DMS79 (cell line): ENCODE measurements around the gene ATF7.

Experiments used
- DNase-seq: peaks from one replicate; lab custom pipeline; 2025; lab: John Stamatoyannopoulos, UW

Gene ATF7

GRCh38 chr12:53500142-53500775, 125.9 kb downstream of the ATF7 start:
- DNase-seq, result no peak

DNA sequence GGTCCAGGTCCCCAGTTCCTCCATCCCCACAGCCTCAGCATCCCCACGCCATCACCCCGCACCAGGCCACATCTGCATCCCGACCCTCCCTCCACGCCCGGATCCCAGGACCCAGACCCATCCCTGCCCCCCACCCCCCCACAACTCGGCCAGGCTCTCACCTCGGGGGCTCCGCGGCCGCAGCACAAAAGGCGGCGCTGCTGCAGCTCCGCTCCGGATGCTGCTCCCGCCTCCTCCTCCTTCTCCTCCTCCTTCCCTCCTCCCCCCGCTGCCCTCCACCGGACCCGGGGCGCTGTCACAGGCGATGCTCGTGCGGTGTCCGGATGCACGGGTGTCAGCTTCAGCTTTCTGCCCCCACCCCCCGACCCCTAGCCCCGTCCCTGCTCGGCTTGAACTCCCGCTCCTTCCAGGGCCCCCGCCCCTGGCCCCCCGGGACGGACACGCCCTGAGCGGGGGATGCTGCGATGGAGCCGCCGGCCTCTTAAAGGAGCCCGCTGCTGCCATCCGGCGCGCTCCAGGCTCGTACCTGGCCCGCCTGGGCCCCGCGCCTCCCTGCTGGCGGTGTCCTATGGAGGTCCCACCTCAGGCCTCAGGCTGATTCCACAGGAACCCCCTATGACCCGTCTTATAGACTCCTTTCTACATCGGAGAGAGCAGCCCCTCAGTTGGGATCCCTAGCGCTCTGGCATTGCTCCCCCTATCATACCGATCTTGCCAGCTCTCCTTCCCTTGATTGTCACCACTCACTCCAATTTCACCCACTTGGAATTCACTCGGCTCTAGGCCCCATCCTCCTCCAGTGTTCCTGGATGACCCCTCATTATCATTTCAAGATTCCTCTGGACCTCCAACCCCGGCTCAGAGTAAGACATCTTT, 126.7 kb downstream of the ATF7 start, which contains the start of gene MAP3K12:
MAP3K12 (minus strand) TSS at position 193 of the 876 bp plus-strand sequence. CDS start 12,067 bp downstream, outside the sequence.
- no peak for DNase-seq

DNA sequence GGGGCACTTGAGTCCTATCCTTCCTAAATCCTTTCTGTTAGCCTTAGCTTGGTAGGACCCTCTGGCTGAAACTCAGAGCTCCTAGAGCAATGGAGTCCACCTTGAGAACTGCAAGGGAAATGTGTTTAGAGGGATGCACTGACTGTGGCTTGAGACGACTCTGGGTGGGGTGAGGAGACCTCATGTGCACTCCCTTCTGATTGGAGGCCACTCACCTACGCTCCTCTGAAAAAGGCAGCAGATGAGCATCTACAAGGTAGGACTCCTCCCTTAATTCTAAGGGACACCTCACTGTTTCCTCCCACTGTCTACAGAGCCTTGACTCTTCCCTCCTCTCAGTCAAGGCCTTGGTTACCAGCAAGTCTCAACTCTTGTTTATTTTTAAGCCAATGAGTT, 127.9 kb downstream of the ATF7 start:
- no peak for DNase-seq

GRCh38 chr12:53497461-53497860, 128.7 kb downstream of the ATF7 start:
- no peak for DNase-seq

DNA sequence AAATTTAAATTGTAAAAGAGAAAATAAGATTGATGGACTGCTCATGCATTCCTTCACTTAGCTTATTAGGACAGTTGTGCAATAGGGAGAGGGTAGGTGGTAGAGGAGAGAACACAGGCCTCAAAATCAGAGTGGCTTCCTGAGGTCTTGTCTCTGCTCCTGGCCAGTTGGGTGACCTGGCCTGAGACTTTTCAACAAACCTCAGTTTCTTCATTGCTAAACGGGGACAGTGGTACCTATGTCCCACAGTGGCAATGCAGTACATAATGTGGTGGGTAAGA, 129.5 kb downstream of the ATF7 start:
- no peak for DNase-seq

DNA sequence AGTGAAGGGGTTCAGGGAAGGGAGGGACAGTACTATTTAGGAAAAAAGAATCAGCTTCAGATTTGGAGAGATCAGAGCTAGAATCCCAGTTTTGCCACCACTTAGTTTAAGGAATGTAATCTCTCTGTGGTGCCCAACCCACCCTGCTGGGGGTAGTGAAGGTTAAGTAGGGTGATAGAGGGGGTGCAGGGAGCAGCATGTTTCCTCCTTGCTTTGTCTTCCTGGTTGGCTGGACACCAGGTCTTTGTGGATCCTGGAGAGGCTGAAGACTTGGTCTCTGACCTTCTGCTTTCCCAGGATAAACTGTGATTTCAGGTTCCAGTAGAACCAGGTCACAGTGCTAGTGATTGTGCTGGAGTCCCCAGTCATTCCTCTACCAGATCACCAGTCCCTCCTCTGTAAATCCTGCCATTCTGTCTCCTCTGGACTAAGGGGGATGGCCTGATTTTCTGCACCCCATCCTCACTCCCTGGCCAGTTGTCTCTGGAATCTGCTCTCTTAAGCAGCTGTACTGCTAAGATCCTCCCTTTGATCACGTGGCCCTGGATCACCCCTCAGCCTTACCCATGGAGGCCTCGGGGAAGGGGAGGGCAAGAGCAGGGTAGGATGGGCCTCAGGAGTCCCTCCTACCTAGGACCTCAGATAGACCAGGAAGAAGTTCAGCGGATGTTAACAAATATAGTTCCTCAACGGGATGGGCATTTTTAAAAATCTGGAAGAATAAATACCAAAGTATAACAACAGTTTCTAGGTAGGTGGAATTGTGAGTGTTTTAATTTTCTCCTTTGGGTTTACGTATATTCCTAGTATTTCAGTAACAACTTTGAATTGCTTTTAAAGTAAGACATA, 130.1 kb downstream of the ATF7 start:
- DNase-seq, result no peak

DNA sequence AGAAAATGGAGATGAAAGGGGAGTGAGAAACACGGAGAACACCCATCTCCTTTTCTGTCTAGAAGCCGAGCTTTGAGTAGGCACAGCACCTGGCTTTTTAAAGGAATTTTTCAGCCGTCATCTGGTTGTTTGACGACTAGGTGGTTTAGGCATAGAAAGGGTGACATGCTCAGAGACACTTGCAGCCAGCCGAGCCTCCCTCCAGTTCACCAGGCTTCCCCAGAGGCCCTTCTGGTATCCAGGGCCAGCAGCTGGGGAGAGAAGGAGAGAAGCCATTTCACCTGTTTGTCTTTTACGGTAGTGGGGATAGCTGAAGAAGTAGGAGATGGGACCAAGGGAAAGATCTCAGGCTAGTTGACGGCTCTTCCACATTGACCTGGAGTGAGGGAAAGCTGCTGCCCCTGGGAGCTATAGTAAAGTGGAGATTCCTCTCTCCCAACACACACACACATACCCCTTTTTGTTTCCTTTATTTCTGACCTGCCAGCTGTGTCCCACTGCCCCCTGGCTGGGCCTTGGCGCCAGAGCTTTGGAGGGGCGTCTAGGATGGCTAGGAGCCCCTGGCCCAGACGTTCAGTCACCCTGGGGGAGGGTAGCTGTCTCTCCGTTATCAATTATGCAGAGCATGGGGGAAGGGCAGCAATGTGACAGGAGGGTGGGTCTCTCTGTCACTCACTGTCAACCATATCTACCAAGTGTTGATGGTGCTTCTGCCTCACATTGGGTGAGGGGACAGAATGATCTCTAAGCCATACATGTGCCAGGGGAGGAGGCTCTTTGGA, 132.4 kb downstream of the ATF7 start:
- no peak for DNase-seq

DNA sequence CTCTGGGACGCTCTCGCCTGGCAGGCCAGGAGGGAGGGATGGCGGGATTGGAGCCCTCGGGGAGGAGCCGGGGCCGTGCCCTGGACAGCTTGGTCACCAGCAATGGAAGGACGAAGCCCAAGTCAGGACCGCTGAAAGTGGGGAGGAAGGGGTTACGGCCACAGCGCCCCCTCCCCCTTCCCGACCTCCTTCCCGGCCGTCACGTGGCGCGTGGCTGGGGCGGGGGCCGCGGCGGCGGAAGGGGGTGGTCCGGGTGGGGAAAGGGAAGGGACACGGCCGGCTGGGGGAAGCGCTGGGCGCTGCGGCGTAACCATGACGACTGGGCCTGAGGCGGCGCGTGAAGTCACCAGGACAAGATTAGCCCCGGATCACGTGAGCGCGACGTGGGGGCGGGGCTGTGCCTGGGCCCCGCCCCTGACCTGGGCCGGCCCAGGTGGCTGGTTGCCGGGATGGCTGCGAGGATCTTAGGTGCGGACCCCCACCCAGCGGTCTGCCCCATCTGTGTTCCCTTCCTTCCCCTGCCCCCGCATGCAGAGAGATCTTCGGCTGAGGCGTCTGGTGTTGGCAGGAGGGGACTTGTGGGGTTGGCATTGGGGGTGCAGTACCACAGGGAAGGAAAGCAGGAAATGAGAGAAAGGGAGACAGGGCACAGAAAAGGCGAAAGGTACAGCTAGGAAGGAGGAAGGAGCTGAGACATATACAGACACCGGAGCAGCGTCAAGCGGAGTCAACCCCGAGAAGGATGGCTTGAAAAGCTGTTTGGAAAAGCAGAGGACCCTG, 133.2 kb downstream of the ATF7 start:
- DNase-seq, result peak; percentile 36

GRCh38 chr12:53492188-53492587, 134.0 kb downstream of the ATF7 start:
- DNase-seq, result no peak

- no peak for DNase-seq
Measured at GRCh38 chr12:53489242-53489864, 136.8 kb downstream of the ATF7 start.

GRCh38 chr12:53486736-53487487, 139.3 kb downstream of the ATF7 start:
- no peak for DNase-seq

GRCh38 chr12:53485955-53486735, 140.0 kb downstream of the ATF7 start:
- DNase-seq, result no peak

GRCh38 chr12:53484686-53485575, 141.3 kb downstream of the ATF7 start:
- DNase-seq, result no peak

DNA sequence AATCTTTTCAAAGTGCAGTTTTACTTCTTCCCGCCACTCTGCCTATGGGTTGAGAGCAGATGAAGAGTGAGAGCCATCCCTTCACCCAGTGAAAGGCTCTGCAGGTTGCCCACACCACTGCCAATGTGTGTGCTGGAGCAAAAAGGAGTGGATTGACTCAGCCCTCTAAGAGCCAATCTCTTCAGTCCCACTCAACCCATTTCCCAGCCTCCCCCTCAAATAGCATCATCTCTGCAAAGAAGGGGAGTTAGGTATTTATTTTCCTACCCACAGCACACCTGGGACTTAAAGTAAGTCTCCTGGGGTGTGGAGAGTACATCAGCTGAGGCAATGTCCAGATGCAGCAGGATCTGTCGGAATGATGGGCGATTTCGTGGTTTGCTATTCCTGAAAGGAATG, 142.2 kb downstream of the ATF7 start:
- no peak for DNase-seq

DNA sequence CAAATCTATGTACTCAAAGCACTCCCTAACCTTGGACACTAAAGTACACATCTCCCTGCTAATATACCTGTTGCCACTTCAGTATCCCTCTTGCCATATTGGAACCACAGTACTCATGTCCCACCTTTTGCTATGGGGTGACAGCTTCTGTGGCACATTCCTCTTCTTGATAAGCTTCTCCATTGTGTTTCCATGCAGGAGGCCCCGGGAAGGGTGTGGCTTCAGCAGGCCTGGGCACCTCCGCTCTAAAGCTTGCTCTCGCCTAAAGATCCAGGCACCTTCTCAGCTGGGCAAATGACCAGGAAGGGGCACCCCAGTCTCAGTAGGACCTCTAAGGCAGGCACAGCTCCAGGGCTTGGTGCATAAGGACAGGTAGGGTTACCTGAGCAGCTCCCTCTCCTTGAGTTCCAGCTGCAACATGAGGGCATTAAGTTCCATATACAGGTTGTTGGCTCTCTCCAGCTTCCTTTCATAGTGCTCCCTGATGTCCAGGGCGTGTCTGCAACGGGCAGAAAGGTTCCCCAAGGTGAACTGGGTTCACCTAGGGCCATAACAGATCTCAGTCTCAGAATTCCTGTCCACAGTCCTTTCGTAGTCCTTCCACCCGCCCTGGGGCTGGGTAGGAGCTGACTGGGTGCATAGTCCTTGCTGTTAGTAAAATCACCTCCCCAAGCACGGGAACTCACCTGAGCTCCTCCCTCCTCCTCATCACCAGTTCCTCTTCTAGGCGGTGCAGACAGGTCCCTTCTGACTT, 142.8 kb downstream of the ATF7 start:
- no peak for DNase-seq

DNA sequence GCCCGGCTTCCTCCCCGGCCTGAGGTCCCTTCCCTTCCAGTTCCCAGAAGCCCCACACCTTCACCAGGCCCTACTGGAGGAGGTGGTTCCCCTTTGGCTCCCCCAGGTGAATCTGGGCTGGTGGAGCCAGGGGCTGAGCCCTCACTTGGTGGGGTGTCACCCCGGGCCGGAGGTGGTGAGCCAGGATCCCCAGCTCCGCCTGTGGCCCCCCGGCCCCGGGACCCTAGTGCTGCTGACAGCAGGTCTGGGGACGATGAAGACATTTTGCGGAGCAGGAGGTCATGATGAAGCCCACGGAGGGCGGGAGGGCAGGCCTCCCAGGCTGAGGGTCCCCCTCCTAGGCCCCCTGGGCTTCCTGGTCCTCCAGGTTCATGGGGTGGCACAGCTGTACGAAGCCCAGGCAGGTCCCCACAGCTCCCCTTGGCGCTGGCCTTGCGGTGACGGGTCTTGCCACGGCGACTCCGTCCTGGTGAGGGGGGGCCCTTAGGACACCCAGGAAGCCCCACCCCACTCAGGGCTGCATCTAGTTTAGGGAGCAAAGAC, 143.5 kb downstream of the ATF7 start:
- no peak for DNase-seq
